ENCODE results near the gene TBC1D17.

The TBC1D17 gene

GRCh38 chr19:49895566-49896297, 18.2 kb downstream of the TBC1D17 start:
- DNase-seq = no peak

GRCh38 chr19:49896863-49897621, 19.5 kb downstream of the TBC1D17 start, which contains the start of gene IL4I1:
Gene IL4I1 (minus strand): TSS chr19:49896887. CDS start chr19:49896160, 727 bp downstream.
- no peak for DNase-seq

- no peak for DNase-seq
Measured at GRCh38 chr19:49904136-49904535, 26.6 kb downstream of the TBC1D17 start.

- no peak for DNase-seq
Measured at GRCh38 chr19:49906879-49907564, 29.5 kb downstream of the TBC1D17 start.

GRCh38 chr19:49907745-49908446, 30.4 kb downstream of the TBC1D17 start:
- DNase-seq = no peak

- no peak for DNase-seq
Measured at GRCh38 chr19:49908480-49909420, 31.2 kb downstream of the TBC1D17 start.

GRCh38 chr19:49910179-49910578, 32.7 kb downstream of the TBC1D17 start:
- no peak for DNase-seq

GRCh38 chr19:49911381-49912145, 34.1 kb downstream of the TBC1D17 start:
- DNase-seq = no peak

- DNase-seq = no peak
Measured at GRCh38 chr19:49912965-49913685, 35.6 kb downstream of the TBC1D17 start.

- no peak for DNase-seq
Measured at GRCh38 chr19:49913720-49914119, 36.2 kb downstream of the TBC1D17 start.

GRCh38 chr19:49915271-49915670, 37.8 kb downstream of the TBC1D17 start:
- DNase-seq = no peak

- DNase-seq = no peak
Measured at GRCh38 chr19:49916839-49917733, 39.6 kb downstream of the TBC1D17 start.

GRCh38 chr19:49918089-49918488, 40.6 kb downstream of the TBC1D17 start:
- no peak for DNase-seq

GRCh38 chr19:49920624-49921363, 43.3 kb downstream of the TBC1D17 start:
- DNase-seq = peak; percentile 32 to 55

- no peak for DNase-seq
Measured at GRCh38 chr19:49921871-49922795, 44.6 kb downstream of the TBC1D17 start.

GRCh38 chr19:49923055-49924003, 45.8 kb downstream of the TBC1D17 start:
- DNase-seq = no peak
